ENCODE data around the gene OGFOD2. TPM values are rescaled to one million over a fixed set of nuclear protein-coding genes. Genes with fewer than 3 reads are reported as not detected.

Gene OGFOD2
- total and polyA plus RNA-seq, 4 donors, result 8.0 to 18.6 (median 12.3) TPM

- no peak for TF ChIP-seq CTCF (IDR thresholded peaks at IDR 0.05; ENCODE audit: low read depth, low read length, missing input control)
Observed at GRCh38 chr12:123022846-123023245, 47.8 kb downstream of the OGFOD2 start (continued).

GRCh38 chr12:123024819-123025391 lies 49.9 kb downstream of the OGFOD2 start:
- 78% methylated on average over 9 of the region's 9 CpGs for WGBS
- Histone ChIP-seq H3K9ac (ENCODE audit: low read depth in 1 of 2, low read length in 2 of 2) (no peak overlapping the region), H3K27ac (ENCODE audit: low read depth in 1 of 2, low read length in 2 of 2) (no peak overlapping the region), H3K36me3 (ENCODE audit: control insufficient read depth in 4 of 4, insufficient read depth in 3 of 4, low read depth in 1 of 4, low read length in 3 of 4) (peaks cover 0 to 23% (median 7%) of the 10 kb centered on the region in 4 donors), H3K27me3 (ENCODE audit: control insufficient read depth in 4 of 4, insufficient read depth in 4 of 4, low read length in 3 of 4) (no peaks in the 10 kb centered on the region), H3K4me1 (ENCODE audit: control insufficient read depth in 4 of 4, insufficient read depth in 4 of 4, low read length in 3 of 4) (peaks cover 0 to 6% (median 0%) of the 10 kb centered on the region in 4 donors), H3K4me3 (ENCODE audit: low read depth in 1 of 3, low read length in 3 of 3) (no peak overlapping the region), H3K9me3 (ENCODE audit: control insufficient read depth in 4 of 4, low read length in 3 of 4) (no peaks in the 10 kb centered on the region)
- no peak for DNase-seq (ENCODE audit: low spot score)
- TF ChIP-seq RXRA (IDR thresholded peaks at IDR 0.05) (no peak), REST (IDR thresholded peaks at IDR 0.05) (no peak), NR2F2 (IDR thresholded peaks at IDR 0.05) (no peak), FOXA1 (IDR thresholded peaks at IDR 0.05) (no peak), RAD21 (IDR thresholded peaks at IDR 0.05) (no peak), FOXA2 (IDR thresholded peaks at IDR 0.05) (no peak), GABPA (IDR thresholded peaks at IDR 0.05 in 1 of 2, conservative IDR thresholded peaks at IDR 0.05 in 1 of 2) (no peak), CTCF (IDR thresholded peaks at IDR 0.05; ENCODE audit: low read depth, low read length, missing input control) (no peak), EGR1 (IDR thresholded peaks at IDR 0.05; ENCODE audit: low read depth in 2 of 2) (no peak), YY1 (IDR thresholded peaks at IDR 0.05) (no peak), HNF4A (conservative IDR thresholded peaks at IDR 0.05) (no peak), ATF3 (IDR thresholded peaks at IDR 0.05) (no peak), SP1 (IDR thresholded peaks at IDR 0.05) (no peak), JUND (IDR thresholded peaks at IDR 0.05) (no peak), HNF4G (IDR thresholded peaks at IDR 0.05) (no peak), TAF1 (conservative IDR thresholded peaks at IDR 0.05) (no peak)
- TF ChIP-seq, protein P1, sequence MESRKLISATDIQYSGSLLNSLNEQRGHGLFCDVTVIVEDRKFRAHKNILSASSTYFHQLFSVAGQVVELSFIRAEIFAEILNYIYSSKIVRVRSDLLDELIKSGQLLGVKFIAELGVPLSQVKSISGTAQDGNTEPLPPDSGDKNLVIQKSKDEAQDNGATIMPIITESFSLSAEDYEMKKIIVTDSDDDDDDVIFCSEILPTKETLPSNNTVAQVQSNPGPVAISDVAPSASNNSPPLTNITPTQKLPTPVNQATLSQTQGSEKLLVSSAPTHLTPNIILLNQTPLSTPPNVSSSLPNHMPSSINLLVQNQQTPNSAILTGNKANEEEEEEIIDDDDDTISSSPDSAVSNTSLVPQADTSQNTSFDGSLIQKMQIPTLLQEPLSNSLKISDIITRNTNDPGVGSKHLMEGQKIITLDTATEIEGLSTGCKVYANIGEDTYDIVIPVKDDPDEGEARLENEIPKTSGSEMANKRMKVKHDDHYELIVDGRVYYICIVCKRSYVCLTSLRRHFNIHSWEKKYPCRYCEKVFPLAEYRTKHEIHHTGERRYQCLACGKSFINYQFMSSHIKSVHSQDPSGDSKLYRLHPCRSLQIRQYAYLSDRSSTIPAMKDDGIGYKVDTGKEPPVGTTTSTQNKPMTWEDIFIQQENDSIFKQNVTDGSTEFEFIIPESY (IDR thresholded peaks at IDR 0.05), result no peak
- TF ChIP-seq, protein P2, sequence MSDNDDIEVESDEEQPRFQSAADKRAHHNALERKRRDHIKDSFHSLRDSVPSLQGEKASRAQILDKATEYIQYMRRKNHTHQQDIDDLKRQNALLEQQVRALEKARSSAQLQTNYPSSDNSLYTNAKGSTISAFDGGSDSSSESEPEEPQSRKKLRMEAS (IDR thresholded peaks at IDR 0.05), result no peak

All from liver (tissue), 9 donors.